GM12874 (cell line): Measurements from ENCODE around the gene USH2A.

Experiments used
- TF ChIP-seq, protein P1 (sequence below): IDR thresholded peaks from 2 replicates; pipeline ENCODE4 v1.5.1; 2011; ENCODE audit warnings: low read depth, mild to moderate bottlenecking, control low read depth, low read length, moderate library complexity; ENCODE audit not compliant: insufficient read depth

Gene USH2A

GRCh38 chr1:215776336-215776735 lies 646.9 kb downstream of the USH2A start:
- TF ChIP-seq, protein P1, sequence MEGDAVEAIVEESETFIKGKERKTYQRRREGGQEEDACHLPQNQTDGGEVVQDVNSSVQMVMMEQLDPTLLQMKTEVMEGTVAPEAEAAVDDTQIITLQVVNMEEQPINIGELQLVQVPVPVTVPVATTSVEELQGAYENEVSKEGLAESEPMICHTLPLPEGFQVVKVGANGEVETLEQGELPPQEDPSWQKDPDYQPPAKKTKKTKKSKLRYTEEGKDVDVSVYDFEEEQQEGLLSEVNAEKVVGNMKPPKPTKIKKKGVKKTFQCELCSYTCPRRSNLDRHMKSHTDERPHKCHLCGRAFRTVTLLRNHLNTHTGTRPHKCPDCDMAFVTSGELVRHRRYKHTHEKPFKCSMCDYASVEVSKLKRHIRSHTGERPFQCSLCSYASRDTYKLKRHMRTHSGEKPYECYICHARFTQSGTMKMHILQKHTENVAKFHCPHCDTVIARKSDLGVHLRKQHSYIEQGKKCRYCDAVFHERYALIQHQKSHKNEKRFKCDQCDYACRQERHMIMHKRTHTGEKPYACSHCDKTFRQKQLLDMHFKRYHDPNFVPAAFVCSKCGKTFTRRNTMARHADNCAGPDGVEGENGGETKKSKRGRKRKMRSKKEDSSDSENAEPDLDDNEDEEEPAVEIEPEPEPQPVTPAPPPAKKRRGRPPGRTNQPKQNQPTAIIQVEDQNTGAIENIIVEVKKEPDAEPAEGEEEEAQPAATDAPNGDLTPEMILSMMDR, result no peak

GRCh38 chr1:215772151-215772550 lies 651.1 kb downstream of the USH2A start:
- TF ChIP-seq, protein P1, result no peak

- TF ChIP-seq, protein P1, result no peak
Observed at GRCh38 chr1:215768303-215768702, 654.9 kb downstream of the USH2A start.

DNA sequence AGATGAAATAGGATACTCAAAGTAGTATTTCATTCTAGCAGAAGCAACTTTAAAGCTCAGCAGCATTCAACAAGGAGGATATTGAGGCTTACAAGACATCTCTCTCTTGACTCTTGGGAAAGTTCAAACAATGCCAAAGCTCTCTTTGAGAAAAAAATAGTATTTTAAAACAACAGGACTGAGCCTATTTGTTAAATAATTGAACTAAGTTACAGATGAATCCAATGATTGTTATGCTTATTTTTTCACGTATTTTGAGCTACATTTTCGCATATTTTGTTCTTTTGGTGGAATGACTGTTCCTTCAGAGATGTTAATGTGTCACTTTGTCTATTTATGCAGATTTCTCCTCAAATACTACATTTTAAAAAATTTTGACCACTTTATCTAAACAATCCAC lies 655.5 kb downstream of the USH2A start:
- TF ChIP-seq, protein P1, result no peak

GRCh38 chr1:215766521-215766920 lies 656.7 kb downstream of the USH2A start:
- TF ChIP-seq, protein P1, result no peak

DNA sequence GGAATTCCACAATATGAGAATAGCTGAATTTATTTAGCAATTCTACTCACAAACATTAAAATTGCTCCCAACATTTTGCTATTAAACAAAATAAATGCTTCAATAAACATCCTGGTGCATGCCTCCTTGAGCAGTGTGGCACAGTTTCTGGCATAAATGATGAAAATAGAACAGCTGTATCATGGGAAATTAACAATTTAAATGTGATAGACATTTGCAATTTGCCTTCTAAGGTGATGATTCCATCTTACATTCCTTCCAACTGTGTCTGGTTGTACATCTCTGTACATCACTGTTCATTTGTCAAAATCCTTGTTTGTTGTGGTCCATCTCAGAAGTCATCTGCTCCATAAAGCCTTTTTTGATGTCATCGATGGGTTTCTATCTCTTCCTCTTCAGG lies 657.4 kb downstream of the USH2A start:
- TF ChIP-seq, protein P1, result no peak

- TF ChIP-seq, protein P1, result no peak
Observed at GRCh38 chr1:215761446-215761845, 661.8 kb downstream of the USH2A start.

DNA sequence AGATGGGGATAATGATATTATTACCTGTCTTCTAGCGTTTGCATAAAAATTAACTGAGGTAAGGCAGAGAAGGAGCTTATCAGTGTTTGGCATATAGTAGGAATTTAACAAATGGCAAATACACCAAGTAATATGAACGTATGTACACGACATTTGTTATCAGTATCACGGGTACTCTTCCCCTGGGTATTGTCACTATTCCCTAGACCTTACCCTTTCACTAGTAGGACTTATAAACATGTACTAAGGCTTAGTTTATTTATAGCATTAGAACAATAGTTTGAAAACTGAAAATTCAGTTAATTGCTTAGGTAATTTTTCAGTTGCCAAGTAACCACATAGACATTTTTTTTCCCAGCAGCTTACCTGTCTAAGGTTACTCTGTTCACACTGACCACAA lies 669.1 kb downstream of the USH2A start:
- TF ChIP-seq, protein P1, result no peak
